Activated CD4-positive, alpha-beta T cell treated with anti-CD3 and anti-CD28 coated beads for 48 hours (primary cell): ENCODE data around the gene KCNJ13.

Experiments
- DNase-seq: peaks from one replicate; pipeline ENCODE4 v3.0.0-alpha.2; 2020

Gene KCNJ13

DNA sequence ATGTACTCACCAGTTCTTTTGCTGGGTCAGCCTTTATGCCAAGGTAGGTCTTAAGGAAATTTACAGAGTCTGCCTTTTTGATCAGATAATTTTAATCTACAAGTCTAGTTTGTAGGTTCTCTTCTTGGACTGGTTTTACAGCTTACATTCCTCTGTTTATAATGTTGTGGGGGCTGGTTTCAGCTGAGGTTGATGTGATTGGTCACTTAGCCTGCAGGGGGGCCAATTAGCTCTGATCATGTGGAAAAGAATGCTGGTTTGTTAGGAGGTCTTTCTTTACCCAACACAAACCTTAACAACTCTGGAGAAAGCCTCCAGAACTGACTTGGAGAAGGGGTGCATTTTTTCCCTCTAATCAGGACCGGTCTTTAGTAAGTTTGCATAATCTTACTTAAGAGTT, at the start of gene KCNJ13:
Gene KCNJ13 (minus strand): TSS at position 131 of the 400 bp plus-strand sequence. CDS start 5,203 bp downstream, outside the sequence.
- no peak for DNase-seq

DNA sequence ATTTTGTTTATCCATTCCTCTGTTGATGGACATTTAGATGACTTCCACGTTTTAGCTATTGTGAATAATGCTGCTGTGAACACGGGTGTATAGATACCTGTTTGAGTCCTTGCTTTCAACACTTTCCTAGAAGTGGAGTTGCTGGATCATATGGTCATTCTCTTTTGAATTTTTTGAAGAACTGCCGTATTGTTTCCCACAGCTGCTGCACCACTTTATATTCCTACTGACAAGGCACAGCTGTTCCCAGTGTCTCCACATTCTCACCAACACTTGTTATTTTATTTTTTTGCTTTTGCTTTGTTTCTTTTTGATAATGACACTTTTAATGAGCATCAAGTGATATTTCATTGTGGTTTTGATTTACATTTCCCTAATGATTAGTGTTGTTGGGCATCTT, 41.4 kb upstream of the KCNJ13 start:
- DNase-seq, result no peak

DNA sequence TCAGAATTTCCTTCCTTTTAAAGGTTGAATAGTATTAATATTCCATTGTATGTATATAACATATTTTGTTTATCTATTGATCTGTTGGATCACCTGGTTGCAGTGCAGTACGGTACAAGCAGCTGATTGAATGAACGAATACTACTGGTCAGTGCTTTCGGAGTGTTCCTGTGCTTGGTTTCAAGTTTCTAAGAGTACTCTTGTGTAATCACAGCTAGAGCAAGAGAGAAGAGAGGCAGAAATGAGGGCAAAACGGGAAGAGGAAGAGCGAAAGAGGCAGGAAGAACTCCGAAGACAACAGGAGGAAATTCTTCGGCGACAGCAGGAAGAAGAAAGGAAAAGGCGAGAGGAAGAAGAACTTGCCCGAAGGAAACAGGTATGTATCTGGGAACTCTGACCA, 40.3 kb upstream of the KCNJ13 start:
- DNase-seq, result no peak

DNA sequence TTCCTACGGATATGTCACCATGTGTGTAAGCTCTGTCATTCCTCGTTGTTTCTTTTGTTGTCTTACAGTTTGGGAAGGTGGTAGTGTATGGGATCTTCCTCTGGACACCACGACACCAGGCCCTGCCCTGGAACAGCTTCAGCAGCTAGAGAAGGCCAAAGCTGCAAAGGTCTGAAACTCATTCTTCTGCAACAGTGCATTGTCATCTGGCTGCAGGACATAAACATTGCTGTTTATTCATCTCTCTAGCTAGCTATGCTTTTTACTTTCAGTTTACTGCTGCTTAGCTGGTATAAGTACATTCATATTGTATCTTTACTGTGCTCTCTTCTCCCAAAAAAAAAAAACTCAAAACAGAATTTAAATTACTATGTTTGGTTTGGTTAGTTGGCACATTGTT, 39.2 kb upstream of the KCNJ13 start:
- no peak for DNase-seq

DNA sequence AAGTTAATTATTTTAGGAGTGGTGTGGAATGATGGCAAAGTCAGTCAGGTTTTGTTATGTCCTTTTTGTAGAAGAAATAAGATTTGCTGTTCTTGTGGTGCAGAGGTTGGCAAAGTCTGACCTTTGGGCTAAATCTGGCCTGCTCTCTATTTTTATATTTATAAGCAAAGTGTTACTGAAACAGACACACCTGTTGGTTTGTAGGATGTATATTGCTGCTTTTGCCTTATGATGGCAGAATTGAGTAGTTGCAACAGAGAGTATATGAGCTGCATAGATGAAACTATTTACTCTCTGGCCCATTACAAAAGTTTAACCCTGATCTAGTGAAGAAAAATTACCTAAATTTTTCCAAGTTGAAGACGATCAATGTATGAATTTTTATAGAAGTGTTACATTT, 34.1 kb upstream of the KCNJ13 start:
- no peak for DNase-seq

DNA sequence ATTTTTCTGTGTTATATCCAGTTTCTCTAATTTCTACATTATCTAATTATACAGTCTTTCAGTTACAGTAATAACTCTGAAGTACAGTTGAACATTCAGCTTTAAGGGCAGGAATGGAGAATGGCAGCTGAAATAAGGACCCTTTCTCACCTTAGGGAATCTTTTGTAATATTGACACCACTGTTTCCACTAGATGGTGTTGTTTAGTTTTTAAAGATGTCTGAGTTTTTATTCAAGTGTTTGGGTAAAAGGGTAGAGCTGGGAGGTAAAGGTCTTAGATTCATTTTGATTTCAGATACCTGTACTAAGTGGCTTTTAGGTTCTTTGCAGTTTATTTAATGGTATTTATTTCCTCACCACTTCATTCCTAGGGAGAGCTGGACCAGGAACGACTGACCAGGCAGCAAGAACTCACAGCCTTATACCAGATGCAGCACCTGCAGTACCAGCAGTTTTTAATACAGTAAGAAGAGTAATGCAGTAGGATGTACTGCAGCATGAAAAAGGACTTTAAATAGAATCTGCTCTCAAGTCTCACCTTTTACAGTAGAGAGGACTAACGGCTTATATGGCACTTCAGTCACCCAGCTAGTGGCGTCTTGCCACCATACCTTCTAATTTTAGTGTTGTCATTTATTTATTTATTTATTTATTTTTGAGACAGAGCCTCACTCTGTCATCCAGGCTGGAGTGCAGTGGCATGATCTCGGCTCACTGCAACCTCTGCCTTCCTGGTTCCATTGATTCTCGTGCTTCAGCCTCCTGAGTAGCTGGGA, 33.2 kb upstream of the KCNJ13 start:
- DNase-seq, result no peak

DNA sequence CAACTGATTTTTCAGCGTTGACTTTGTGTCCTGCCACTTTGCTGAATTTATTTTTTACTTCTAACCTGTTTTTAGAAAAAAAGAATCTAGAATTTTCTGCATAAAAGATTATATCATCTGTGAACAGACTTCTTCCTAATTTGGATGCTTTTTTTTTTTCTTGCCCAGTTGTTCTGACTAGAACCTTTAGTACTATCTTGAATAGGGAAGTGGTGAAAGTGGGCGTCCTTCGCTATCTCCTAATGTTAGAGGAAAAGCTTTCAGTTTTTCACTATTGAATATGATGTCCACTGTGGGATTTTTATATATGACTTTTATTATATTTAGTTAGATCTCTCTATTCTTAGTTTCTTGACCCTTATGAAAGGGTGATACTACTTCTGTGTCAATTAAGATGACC, 25.7 kb upstream of the KCNJ13 start:
- no peak for DNase-seq

DNA sequence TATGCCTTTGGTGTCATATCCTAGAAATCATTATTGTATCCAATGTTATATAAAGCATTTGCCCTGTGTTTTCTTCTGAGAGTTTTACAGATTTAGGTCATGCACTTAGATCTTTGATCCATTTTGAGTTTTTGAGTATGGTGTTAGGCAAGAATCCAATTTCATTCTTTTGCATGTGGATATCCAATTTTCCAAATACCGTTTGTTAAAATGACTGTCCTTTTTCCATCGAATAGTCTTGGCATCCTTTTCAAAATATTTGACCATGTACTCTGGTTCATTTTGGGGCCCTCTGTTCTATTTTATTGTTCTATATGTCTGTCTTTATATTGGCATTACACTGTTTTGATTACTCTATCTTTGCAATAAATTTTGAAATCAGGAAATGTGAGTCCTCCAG, 23.8 kb upstream of the KCNJ13 start:
- DNase-seq, result no peak

DNA sequence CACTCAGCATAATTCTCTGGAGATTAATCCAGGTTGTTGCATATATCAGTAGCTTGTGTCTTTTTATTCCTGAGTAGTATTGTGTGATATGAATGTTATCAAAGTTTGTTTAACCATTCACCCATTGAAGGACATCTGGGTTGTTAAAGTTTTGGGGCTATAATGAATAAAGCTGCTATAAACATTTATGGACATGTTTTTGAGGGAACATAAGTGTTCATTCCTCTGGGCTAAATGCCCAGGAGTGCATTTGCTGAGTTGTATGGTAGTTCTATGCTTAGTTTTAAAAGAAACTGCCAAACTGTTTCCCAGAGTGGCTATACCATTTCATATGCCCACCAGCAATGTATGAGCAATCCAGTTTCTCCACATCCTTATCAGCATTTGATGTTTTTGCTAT, 21.8 kb upstream of the KCNJ13 start:
- DNase-seq, result no peak

DNA sequence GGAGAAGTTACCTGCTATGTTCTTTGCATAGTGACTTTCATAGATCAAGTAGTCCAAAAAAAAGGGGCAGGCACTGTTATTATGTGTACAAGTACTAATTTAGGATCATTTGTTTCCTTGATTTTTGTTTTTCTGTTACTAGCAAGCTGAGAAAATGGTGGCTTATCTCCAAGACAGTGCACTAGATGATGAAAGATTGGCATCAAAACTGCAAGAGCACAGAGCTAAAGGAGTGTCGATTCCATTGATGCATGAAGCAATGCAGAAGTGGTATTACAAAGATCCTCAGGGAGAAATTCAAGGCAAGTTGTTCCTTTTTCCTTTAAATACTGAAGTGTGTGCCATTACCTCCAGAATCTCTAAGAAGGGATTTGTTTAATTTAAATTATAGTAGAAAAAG, 19.6 kb upstream of the KCNJ13 start:
- DNase-seq, result no peak

DNA sequence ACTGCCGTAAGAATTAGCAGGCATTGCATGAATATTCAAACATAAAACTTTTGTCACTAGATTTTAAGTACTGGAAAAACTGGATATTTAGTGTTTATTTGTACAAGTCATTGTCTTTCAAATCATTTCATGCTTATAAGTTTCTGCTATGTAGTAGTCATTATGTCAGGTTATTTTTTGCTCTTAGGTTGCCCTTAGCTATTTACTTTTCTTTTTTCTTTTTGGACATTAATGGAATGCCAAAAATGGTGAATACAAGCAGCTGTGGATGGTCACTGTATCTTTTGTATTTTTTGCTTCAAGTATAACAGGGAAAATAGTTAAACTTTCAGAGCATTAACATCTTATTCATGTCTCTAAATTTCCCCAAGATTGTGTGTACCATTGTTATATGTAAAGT, 18.6 kb upstream of the KCNJ13 start:
- DNase-seq, result no peak

DNA sequence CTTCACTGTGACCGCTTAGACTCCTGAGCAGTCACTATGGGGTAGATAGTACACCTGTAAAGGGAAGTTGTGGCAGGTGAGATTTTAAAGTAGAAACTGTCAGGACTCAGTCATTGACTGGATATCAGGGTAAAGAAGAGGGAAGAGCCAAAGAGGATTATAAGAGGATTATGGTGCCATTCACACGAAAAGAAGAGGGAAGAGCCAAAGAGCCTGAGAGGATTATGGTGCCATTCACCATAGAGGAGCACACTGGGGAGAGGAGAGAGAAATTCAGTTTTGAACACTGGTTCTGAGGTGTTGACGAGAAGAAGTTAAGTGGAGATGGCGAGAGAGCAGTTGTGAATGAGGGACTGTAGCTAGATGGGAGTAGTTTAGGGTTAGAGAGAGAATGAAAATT, 16.9 kb upstream of the KCNJ13 start:
- no peak for DNase-seq

DNA sequence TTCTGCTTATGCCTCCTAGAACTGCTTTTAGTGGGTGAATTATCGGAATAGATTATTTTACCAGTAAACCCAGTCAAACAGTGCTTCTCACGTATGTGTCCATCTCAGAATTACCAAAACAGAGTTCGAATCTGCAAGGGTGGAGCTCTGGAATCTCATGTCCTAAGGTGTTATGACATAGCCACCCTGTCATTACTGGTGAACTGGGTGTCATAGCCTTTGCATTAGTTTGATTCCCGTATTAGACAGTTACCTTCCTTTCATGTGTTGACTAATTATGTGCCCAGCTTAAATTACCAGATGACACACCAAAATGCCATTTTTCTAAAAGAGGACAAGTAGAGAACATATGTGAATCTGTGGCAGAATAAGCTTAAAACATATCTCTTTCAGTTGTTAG, 15.2 kb upstream of the KCNJ13 start:
- no peak for DNase-seq

DNA sequence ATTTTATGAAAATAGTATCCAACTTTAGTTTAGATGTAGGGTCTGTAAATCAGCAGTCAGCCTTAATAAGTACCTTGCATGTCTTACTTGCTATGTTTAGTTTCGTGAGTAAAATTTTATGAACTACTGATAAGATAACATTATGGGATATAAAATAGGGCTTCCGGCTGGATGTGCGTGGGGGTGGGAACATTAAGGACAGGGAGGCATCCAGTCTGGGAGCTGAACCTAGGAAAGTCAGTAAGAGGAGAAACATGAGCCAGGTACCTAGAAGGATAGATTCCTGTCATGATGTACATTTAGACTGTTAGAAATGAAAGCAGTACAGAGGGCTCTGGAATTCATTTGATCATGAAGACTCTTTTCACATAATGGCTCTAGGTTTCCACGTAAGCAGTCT, 12.7 kb upstream of the KCNJ13 start:
- DNase-seq, result no peak

DNA sequence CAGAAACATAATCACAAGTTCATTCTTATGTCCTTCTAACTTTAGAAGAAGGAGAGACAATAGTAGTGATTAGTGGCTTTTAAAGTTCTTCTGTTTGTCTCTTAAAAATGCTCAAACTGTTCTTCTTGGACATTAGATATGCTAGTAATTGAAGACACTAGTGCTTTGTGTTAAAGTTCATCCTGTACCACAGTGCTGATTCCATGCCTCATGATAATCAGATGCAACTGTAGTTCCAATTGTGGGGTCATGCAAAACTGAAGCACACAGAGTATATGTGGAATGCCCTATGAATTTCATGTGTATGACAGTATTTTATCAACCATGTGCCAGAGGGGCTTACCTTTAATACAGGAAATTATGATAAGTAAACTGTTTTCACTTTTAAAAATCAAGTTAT, 11.4 kb upstream of the KCNJ13 start:
- DNase-seq, result no peak

DNA sequence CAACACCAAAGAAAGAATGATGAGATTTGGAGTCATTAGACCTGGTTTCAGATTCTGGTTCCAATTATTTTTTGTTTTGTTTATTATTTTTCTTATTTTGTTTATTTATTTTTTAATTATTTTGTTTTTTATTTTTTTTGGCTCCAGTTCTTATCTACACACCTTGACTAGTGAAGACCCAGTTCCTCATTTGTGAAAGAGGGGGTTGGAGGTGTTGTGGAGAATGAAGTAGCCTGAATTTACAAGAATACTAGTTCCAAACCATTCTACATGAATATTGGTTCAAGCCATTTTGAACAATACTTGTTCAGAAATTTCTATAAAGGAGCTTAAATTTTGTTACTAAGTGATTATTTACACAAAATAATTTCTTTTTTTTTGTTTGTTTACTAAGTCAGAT, 6.9 kb upstream of the KCNJ13 start:
- DNase-seq, result no peak

DNA sequence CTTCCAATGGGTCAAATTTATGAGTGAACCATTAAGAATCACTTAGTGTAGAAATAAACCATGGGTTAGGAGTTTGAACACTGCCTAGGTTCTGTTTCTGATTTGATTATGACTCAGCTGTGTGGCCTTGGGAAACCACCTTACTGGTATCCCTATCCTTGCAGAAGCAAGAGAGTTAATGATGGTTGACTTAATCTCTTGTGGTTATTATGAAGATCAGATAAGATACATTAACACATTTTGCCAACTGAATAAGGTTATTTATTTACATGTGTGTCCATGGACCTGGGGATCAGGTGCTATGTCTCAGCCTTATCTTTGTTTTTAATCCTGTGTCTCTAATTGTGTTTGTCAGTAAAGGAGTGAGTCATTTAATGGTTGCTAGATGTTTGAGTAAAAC, 5.4 kb upstream of the KCNJ13 start:
- DNase-seq, result peak; percentile 40

DNA sequence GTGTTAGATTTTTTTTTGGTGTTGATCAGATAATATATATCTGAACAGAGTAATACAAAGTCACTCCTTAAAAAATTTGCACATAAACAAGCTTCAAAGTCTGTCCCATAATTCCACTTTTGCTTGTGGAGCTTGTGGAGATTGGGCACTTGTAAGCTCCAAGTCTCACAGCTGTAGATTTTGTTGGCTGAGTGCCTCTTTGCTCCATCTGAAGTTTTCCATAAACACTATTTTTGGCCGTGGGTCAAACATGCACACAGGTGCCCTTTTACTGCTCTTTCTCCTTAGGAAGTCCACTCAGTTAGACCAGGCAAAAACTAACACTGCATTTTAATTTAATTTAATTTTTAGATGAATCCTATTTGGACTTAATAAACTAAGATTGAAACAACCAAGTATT, 3.6 kb upstream of the KCNJ13 start:
- DNase-seq, result no peak

DNA sequence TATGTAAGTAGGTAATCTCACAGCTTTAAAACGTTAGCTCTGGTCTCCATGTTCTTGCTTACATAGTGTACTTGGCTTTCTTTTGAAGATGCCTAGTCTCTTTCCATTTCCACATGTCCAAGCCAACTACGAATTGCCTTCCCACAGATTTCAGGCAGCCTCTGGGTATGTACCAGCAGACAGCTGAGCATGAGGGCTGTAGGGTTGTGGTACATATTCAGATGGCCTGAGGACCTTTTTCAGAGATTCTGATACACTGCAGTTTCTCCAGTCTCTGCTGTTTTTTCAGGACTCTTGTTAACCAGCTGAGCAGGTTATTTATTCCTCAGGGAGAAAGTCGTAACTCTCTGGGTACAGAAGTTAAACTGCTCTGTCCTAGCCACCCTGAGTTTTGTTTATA, 3.1 kb upstream of the KCNJ13 start:
- no peak for DNase-seq

DNA sequence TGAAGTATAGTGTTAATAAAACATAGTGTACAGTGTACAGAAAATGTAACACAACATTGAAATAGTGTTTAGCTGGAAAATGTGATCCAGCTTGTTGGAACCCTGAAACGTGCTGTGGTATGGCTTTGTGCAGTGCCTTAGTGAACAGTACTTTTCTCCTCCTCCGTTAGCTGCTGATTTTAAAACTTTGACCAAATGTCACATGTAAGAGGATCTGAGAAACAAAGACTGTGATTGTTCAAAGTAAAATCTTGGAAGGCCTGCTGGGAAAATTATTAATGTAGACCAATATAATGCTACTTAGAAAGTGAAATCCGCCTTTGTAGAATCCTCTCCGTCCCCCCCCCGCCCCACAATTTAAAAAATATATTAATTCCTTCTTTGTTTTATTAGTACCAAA, 911 bp upstream of the KCNJ13 start:
- DNase-seq, result no peak

DNA sequence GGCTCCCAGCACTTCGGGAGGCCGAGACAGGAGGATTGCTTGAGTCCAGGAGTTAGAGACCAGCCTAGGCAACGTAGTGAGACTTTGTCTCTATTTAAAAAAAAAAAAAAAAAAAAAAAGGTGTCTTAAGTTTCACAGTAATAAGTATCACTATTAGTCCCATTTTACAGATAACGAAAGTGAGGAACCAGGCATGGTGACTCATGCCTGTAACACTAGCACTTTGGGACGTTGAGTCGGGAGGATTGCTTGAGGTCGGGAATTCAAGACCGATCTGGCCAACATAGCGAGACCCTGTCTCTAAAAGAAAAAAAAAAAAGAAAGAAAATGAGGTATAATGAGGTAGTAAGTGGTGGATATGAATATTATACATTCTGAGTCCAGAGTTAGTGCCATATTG, 2.5 kb downstream of the KCNJ13 start:
- no peak for DNase-seq

DNA sequence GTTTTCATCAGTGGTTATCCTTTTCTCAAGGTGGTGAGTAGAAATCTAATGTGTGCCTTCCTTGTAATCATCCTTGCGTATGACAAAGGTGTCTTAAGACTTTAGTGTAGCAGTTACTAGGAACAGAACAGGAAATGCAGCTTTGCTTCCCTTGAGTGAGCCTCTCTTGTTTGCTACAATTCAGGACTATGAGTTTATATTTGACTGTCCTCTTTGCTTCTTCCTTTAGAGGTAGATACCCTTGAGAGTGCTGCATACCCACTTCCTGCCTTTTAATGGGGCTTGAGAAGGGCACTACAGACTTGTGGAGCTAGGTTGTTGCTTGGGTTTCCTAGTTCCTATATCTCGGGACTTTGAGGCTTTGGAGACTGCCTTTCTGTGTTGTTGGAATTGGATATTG, 3.8 kb downstream of the KCNJ13 start:
- no peak for DNase-seq

DNA sequence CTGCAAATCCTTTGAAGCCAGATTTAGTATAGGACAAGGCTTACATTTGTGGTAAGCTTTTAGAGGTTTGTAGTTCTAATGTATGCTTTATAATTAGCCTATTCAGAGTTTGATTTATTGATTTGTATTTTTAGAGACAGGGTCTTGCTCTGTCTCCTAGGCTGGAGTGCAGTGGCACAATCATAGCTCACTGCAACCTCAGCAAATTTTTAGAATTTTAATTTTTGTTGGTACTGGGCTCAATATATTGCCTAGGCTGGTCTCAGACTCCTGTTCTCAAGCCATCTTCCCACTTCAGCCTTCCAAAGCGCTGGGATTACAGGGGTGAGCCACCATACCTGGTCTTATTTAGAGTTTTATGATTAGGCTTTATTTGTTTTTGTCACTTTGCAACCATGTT, 4.5 kb downstream of the KCNJ13 start:
- DNase-seq, result no peak

DNA sequence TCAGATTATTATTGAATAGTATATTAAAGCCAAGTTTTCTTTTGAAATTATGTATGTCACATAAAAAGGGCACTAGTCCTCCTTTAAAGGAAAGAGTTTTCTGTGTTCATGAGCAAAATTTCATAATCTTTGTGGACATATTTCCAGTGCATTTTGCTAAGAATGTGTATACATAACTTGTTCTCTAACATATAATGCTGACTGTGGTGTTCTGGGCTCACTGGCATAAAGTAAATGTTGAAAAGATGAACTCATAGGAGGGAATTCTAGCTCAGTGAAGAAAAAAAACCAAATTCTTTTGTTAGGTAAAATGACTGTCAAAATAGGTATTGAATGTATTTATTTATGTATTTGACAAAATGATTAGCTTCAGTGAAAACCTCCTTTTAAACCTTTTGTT, 6.2 kb downstream of the KCNJ13 start:
- no peak for DNase-seq

DNA sequence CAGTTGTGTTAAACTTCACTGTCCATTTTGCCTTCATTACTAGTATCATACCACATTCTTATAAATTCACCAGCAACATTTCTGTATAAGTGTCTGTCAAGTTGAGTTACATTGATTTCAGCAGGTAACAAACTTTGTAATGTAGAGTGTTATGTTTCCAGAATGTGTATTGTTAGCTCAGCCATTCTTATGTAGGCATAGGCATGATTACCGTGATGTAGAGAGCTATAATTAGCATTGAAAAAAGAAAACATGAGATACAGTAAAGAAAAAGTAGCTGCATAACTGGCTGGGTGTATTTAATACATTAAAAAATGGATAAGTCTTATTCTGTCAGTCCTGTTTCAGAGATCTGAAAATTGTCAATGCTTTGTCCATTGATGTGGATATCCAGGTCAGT, 8.5 kb downstream of the KCNJ13 start:
- no peak for DNase-seq
